A673 (cell line): ENCODE data around the gene NKAPD1. TPM values are rescaled to one million over a fixed set of nuclear protein-coding genes. Genes with fewer than 3 reads are reported as not detected.

Experiments
- BruUV-seq: library from RNA; stranded (reverse); fragments of 400-500 nt; replicated peaks from 2 replicates; lab custom pipeline; 2021; lab: Mats Ljungman, UMichigan
- CTCF ChIA-PET: fragments of 300-600 bp; sonication (Branson Sonifier 250); formaldehyde crosslinking; loops from one replicate; lab custom pipeline; 2022; ENCODE audit warnings: antibody characterized with exemption; lab: Charles Lee
- POLR2A ChIA-PET: fragments of 300-600 bp; sonication (Branson Sonifier 250); formaldehyde crosslinking; loops from one replicate; lab custom pipeline; 2022; ENCODE audit warnings: antibody characterized with exemption; ENCODE audit not compliant: low non-redundant PET; lab: Charles Lee
- DNase-seq: peaks from one replicate; pipeline ENCODE4 v3.0.0-alpha.2; 2015; ENCODE audit warnings: low spot score
- H3K27ac ChIP-seq: fragments of 200-600 bp; sonication (generic); 2 replicates; pipeline ENCODE4 v1.5.1; 2016; ENCODE audit warnings: mixed run types, low read depth, mild to moderate bottlenecking, mixed read lengths, antibody characterized with exemption, low read length; ENCODE audit not compliant: poor library complexity, severe bottlenecking
- H3K27me3 ChIP-seq: fragments of 200-600 bp; sonication (generic); replicated peaks from 2 replicates; pipeline ENCODE4 v1.6.1; 2017; ENCODE audit warnings: mixed run types, low read depth, mild to moderate bottlenecking, mixed read lengths, antibody characterized with exemption, low read length; ENCODE audit not compliant: insufficient read depth, poor library complexity
- H3K36me3 ChIP-seq: fragments of 200-600 bp; sonication (generic); 2 replicates; pipeline ENCODE4 v1.6.1; 2016; ENCODE audit warnings: mixed run types, mild to moderate bottlenecking, mixed read lengths, antibody characterized with exemption, low read length; ENCODE audit not compliant: insufficient read depth, poor library complexity, severe bottlenecking
- H3K4me1 ChIP-seq: fragments of 200-600 bp; sonication (generic); 2 replicates; pipeline ENCODE4 v1.6.1; 2017; ENCODE audit warnings: mixed run types, mild to moderate bottlenecking, mixed read lengths, antibody characterized with exemption, low read length; ENCODE audit not compliant: insufficient read depth, poor library complexity, severe bottlenecking
- H3K4me3 ChIP-seq: fragments of 200-600 bp; sonication (generic); 2 replicates; pipeline ENCODE4 v1.5.1; 2016; ENCODE audit warnings: low read depth, mixed run types, mild to moderate bottlenecking, mixed read lengths, low read length; ENCODE audit not compliant: poor library complexity, severe bottlenecking
- H3K9me3 ChIP-seq: fragments of 200-600 bp; sonication (generic); 2 replicates; pipeline ENCODE4 v1.6.1; 2016; ENCODE audit warnings: mixed run types, low read depth, mild to moderate bottlenecking, mixed read lengths, antibody characterized with exemption, low read length; ENCODE audit not compliant: poor library complexity, severe bottlenecking
- CTCF ChIP-seq: fragments of 300-800, 200-600 bp; sonication (generic); conservative IDR thresholded peaks from 2 replicates; pipeline ENCODE4 v1.5.1; 2017; ENCODE audit warnings: low read depth, mild to moderate bottlenecking, antibody characterized with exemption, low read length, moderate library complexity, mixed read lengths
- EZH2 ChIP-seq: fragments of 200-600 bp; sonication (generic); IDR thresholded peaks from 2 replicates; pipeline ENCODE4 v1.6.1; 2017; ENCODE audit warnings: borderline replicate concordance, low read depth, mild to moderate bottlenecking, mixed read lengths, antibody characterized with exemption, low read length; ENCODE audit not compliant: poor library complexity, severe bottlenecking
- intact Hi-C: fragments of 100-400 bp; cut with micrococcal nuclease; formaldehyde crosslinking; loops from one replicate; pipeline ENCODE4 v1.10.0; 2022; ENCODE audit not compliant: unreplicated experiment
- total RNA-seq: library from RNA; stranded (reverse); gene quantifications from 2 replicates; pipeline ENCODE4 v1.2.3, GENCODE V29; 2021

The NKAPD1 gene
- total RNA-seq, 1 experiment from 2014 or later = 30.4 TPM

DNA sequence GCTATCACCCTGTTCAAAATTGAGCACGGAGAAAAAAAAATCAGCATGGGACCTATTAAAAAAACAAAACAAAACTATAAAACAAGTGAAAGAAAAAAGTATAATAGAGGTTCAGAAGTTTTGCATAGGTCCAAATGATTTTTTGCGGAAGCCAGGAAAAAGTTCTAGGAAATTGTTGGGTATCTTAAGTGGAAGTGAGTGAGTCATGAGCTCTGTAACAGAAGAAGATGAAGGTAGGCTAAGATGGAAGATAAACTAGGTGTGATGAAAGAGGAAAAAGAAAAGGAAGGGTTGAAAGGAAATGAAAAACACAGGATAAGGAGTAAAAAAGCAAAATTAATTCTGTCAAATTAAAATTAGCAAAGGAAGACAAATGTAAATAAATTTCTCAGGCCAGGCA lies 40.4 kb downstream of the NKAPD1 start:
- ChIA-PET POLR2A (interaction anchor here (0.5 to 0.6 kb wide), 2 partner anchors 10 to 29 kb away, joined by 3 to 11 read pairs; no protein-coding TSS in a partner anchor), CTCF (interaction anchor here (0.6 to 1.2 kb wide), 3 partner anchors 13 to 165 kb away, joined by 3 to 17 read pairs (median 3); no protein-coding TSS in a partner anchor)
- Histone ChIP-seq H3K9me3 (peaks cover 3% of the 10 kb centered on the region), H3K4me3 (no peak overlapping the region), H3K27me3 (no peaks in the 10 kb centered on the region), H3K27ac (no peak overlapping the region), H3K36me3 (no peaks in the 10 kb centered on the region), H3K4me1 (peaks cover 10% of the 10 kb centered on the region)
- BruUV-seq = no TSS peak
- no peak for TF ChIP-seq CTCF
- no peak for TF ChIP-seq EZH2
- no peak for DNase-seq
- intact Hi-C loops = no loop called here

GRCh38 chr11:112115386-112115785 lies 41.3 kb downstream of the NKAPD1 start:
- no peak for DNase-seq
- POLR2A ChIA-PET = no interaction called here
- intact Hi-C loops = no loop called here

DNA sequence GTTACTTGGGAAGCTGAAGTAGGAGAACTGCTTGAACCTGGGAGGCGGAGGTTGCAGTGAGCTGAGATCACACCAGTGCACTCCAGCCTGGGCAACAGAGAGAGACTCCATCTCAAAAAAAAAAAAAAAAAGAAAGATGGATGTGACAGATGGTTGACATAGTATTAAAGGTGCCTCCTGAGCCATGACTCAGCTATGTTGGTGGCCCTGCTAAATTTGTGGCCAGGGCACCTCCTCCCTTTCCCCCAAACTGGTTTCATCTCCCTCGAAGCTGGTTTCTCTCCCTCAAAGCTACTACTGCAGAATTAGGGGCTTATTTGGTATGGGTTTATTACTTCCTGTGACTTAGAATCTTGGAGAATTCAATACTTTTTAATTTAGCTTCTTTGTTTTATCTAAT lies 44.1 kb downstream of the NKAPD1 start:
- TF ChIP-seq EZH2 = no peak
- no peak for TF ChIP-seq CTCF
- ChIA-PET POLR2A (no interaction called here), CTCF (no interaction called here)
- H3K4me1 ChIP-seq = peaks cover 37% of the 10 kb centered on the region
- H3K9me3 ChIP-seq = no peaks in the 10 kb centered on the region
- BruUV-seq = no TSS peak
- no peak overlapping the region for H3K27ac ChIP-seq
- no peaks in the 10 kb centered on the region for H3K27me3 ChIP-seq
- no peaks in the 10 kb centered on the region for H3K36me3 ChIP-seq
- no peak overlapping the region for H3K4me3 ChIP-seq
- intact Hi-C loops = no loop called here
- no peak for DNase-seq

More at GRCh38 chr11:112115386-112115785, 41.3 kb downstream of the NKAPD1 start:
- CTCF ChIA-PET = interaction anchor here (0.8 kb wide), 1 partner anchor 165 kb away, joined by 6 read pairs; no protein-coding TSS in a partner anchor
- no peak for TF ChIP-seq EZH2
- TF ChIP-seq CTCF = no peak
- Histone ChIP-seq H3K36me3 (no peaks in the 10 kb centered on the region), H3K4me3 (no peak overlapping the region), H3K27me3 (no peaks in the 10 kb centered on the region), H3K27ac (no peak overlapping the region), H3K4me1 (peaks cover 20% of the 10 kb centered on the region), H3K9me3 (peaks cover 3% of the 10 kb centered on the region)
- BruUV-seq = no TSS peak
